Ovary (tissue), 3 donors: ENCODE results near the gene EML1.

Source experiments
- CTCF ChIP-seq, 3 donors: fragments of 450-650 bp in 2 of 3; fragments of 200-600 bp in 1 of 3; IDR thresholded peaks; one replicate each; pipeline versions ENCODE4 v1.5.1 to v1.8.0; 2016 to 2022; ENCODE audit warnings: antibody characterized with exemption in 3 of 3, mild to moderate bottlenecking in 1 of 3
- POLR2A ChIP-seq: fragments of 450-650 bp; IDR thresholded peaks from one replicate; pipeline ENCODE4 v1.6.1; 2017; ENCODE audit warnings: antibody characterized with exemption, mild to moderate bottlenecking, moderate library complexity
- donor health status: DM: no; HTN: no; CAD: no.

DNA sequence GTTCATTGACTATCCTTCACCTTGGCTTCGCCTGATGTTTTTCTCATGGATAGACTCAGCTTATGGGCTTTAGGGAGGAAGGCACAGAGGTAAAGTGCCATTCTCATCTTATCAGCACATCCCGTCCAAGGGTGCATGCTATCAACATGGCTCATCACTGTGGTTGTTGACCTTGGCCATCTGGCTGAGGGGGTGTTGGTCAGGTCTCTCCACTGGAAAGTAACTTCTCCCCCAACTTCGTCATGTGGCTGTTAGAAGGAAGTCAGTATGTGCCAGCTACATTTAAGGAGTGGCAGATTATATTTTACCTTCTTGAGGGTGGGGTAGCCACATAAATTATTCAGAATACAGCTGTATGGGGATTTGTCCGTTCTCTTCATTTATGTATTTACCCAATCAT, 68.9 kb downstream of the EML1 start:
- no peak for TF ChIP-seq CTCF (IDR thresholded peaks at IDR 0.05)
- no peak for TF ChIP-seq POLR2A
